Fibroblast of skin of abdomen (primary cell): Measurements from ENCODE around the gene ARHGAP15. TPM values are rescaled to one million over a fixed set of nuclear protein-coding genes. Genes with fewer than 3 reads are reported as not detected.
"Not testable (repeated sequence)": the region's sequence is repeated elsewhere in the genome, so short reads cannot be mapped to it uniquely, and the experiment has no call there.

Source experiments
- DNase-seq: peaks from one replicate; pipeline ENCODE4 v3.0.0-alpha.2; 2013
- polyA plus RNA-seq, 2 experiments: library from polyadenylated mRNA; unstranded; fragments of 120-200 nt; gene quantifications; one replicate each; pipeline ENCODE4 v1.2.1, GENCODE V29; 2013; ENCODE audit not compliant: insufficient read length in 2 of 2

The ARHGAP15 gene
- not detected for polyA plus RNA-seq (2013, experiment 1 of 2; ENCODE audit: insufficient read length)
- 0.22 TPM for polyA plus RNA-seq (2013, experiment 2 of 2; ENCODE audit: insufficient read length)

GRCh38 chr2:143128681-143129580, at the start of gene ARHGAP15:
ARHGAP15 (plus strand) TSS chr2:143129419.
- no peak for DNase-seq

GRCh38 chr2:143081616-143082015, 47.6 kb upstream of the ARHGAP15 start:
- DNase-seq: no peak

DNA sequence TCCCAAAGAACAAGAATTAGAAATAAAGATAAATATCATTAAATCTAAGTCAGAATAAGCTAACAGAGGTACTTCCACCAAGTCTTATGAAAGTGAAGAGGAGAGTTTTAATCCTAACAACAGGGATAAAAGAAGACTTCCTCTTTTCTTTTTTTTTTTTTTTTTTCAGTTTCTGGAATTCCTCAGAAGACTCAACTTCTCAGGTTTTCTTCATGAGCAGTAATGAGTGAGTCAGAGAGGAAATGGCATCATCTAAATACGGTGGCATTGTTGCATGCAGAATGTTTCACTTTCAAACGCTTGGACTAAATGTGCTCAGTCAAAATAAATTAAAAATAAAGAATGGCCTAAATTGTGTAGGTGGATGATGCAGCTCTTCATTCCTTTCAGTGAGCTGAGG, 45.6 kb upstream of the ARHGAP15 start:
- DNase-seq: peak; percentile 73

- DNase-seq: no peak
These were observed 44.8 kb upstream of the ARHGAP15 start for GRCh38 chr2:143084462-143084861.

DNA sequence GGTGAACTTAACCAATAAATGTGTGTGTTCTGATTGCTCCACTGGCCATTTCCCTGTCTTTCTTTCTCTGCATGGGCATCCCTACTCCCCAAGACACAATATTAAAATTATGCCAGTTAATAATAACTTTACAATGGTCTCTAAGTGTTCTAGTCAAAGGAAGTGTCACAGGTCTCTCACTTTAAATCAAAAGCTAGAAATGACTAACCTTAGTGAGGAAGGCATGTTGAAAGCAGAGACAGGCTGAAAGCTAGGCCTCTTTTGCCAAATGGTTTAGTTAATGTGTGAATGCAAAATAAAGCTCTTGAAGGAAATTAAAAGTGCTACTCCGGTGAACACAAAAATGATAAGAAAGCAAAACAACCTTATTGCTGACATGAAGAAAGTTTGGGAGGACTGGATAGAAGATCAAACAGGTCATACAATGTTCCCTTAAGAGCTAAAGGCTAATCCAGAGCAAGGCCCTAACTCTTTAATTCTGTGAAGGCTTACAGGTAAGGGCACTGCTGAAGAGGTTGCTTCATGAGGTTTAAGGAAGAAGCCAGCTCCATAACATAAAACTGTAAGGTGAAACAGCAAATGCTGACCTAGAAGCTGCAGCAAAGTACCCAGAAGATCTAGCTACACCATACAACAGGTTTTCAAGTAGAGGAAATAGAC, 44.0 kb upstream of the ARHGAP15 start:
- DNase-seq: no peak

DNA sequence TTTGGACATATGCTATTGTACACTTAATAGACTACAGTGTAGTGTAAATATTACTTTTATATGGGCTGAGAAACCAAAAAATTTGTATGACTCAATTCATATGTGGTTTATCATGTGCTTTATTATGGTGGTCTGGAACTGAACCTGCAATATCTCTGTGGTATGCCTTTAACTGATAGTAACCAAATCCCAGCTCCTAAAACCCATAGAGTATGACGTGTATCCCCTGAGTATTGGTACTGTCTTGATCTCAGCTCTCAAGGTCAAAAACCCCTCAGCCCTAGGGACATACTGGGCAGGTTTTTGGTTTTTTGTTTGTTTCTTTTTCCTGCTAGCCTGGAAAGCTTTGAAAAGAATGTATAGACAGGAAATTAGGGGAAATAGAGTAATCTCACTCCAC, 42.2 kb upstream of the ARHGAP15 start:
- no peak for DNase-seq

- DNase-seq: no peak
These were observed 40.8 kb upstream of the ARHGAP15 start for GRCh38 chr2:143088388-143088787.

GRCh38 chr2:143089520-143089919, 39.7 kb upstream of the ARHGAP15 start:
- DNase-seq: not testable (repeated sequence)

DNA sequence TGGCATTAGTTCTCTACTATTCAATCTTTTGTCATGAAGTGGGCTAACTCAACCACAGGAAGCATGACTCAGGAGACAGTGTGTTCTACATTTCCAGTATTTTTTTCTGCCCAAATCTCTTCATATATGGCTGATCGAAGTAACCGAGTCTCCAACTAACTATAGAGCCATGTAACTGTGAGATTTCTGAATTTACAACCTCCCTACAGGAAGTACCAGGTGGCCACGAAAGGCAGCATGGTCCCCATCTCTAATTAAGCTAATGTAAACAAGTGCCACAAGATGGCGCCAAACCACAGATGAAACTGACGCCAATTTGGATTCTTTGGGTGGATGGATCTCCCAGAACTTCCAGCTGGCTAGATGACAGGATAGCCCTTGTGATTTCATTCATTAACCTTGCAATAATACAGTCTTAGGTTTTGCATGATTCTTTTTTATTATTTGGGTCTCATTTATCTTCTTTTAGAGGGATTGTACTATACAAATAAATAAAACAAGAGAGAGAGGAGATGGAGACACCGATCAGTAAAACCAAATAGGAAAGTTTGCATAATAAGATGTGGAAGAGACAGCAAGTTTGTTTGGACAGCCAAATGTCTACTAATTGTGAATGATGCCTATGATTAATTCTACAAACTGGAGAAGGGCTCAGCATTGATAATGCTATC, 18.3 kb upstream of the ARHGAP15 start:
- peak; percentile 61 for DNase-seq

- no peak for DNase-seq
These were observed 12.0 kb upstream of the ARHGAP15 start for GRCh38 chr2:143117225-143117624.

- DNase-seq: no peak
These were observed 8.1 kb upstream of the ARHGAP15 start for GRCh38 chr2:143121079-143121478.

DNA sequence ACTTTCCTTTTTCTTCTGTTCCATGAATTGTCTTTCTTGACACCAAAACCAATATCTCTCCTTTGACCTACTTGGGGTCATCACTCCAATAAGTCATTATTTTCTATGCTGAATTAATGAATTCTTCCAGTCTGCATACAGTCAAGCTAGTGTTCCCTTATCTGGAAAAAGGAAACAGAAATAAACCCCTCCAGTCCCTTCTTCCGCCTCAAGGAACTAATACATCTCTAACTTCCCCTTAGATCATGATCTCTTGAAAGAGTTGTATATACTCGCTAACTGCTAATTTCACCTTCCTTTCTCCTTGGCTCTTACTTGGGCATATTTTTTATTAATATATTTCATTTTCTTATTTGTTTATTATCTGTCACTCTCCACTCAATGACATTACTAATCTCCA, 7.3 kb upstream of the ARHGAP15 start:
- DNase-seq: no peak

DNA sequence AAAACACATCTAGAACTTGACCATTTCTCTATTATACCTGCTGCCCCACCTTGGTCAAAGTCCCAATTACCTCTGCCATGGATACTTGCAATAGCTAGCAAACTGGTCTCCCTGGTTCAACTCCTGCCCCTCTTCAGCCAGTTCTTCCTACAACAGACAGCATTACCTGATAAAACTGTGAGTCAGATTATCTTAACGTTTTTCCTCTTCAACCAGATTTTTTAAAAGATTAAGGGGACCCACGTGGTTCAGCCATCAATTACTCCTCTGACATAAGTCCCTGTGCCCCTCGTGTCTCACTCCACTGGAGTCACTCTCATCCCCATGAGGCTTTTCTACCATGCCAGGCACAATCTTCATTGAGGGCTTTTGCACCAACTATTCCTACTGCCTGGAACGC, 5.3 kb upstream of the ARHGAP15 start:
- no peak for DNase-seq

- DNase-seq: no peak
These were observed 4.8 kb upstream of the ARHGAP15 start for GRCh38 chr2:143124445-143124844.

DNA sequence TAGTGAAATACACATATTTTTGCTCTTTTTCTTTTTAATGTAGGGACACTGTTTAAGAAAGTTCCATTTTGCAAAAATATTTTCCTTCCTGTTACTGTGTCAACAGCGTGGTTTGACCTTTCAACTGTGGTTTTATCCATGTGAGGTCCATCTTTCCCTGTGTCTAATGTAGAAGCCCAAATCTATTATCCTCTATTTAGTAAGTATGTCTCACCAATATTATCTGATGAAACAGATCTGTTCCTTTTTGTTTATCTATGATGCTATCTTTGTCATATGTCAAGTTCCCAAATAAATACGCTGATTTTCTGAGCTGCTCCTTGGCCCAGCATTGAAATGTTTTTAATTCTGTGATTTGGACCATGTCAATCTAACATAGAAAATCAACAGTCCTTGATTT, 3.5 kb upstream of the ARHGAP15 start:
- no peak for DNase-seq

- DNase-seq: no peak
These were observed 3.1 kb downstream of the ARHGAP15 start for GRCh38 chr2:143132355-143132754.

GRCh38 chr2:143133783-143134182, 4.6 kb downstream of the ARHGAP15 start:
- no peak for DNase-seq

DNA sequence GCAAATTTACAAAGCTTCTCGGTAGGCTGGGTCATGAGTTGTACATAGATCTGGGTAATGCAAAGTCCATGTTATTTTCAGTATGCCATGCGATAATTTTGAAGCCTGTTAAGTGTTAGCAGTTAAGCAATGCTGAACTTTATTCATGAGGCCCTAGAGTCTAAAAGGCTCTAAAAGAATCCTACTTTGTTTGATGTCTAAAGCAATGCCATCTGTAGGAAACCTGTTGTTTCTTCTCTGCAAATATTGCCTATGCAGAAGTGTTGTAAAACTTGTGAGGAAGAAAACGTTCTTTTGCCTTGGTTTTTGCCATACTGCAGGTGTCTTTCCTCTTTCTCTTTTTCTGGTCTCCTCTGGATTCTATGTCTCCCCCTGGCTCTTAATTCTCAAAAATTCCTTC, 9.1 kb downstream of the ARHGAP15 start:
- DNase-seq: no peak

DNA sequence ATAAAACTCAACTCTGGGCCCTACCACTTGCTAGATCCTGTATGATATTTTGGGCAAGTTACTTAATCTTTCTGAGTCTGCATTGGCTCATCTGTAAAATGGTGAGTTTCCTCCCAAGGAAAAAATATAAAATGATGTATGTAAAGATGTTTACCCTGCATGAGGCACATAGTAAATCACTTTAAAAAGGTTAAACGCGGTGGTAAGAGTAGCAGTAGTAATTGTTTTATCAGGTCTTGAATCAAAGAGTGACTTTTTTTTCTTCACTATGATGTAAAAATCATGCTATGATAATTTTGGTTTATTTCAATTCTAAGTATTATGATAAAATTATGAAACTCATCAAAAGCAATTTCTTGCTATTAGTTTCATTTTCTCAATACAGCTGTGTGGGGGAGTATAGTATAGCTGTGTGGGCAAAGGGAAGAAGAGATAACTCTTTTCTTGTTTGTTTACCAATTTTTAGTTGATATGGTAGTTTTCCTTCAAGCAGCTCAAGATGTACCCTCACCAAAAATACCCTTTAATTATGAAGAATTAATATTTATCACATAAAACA, 10.7 kb downstream of the ARHGAP15 start:
- no peak for DNase-seq

DNA sequence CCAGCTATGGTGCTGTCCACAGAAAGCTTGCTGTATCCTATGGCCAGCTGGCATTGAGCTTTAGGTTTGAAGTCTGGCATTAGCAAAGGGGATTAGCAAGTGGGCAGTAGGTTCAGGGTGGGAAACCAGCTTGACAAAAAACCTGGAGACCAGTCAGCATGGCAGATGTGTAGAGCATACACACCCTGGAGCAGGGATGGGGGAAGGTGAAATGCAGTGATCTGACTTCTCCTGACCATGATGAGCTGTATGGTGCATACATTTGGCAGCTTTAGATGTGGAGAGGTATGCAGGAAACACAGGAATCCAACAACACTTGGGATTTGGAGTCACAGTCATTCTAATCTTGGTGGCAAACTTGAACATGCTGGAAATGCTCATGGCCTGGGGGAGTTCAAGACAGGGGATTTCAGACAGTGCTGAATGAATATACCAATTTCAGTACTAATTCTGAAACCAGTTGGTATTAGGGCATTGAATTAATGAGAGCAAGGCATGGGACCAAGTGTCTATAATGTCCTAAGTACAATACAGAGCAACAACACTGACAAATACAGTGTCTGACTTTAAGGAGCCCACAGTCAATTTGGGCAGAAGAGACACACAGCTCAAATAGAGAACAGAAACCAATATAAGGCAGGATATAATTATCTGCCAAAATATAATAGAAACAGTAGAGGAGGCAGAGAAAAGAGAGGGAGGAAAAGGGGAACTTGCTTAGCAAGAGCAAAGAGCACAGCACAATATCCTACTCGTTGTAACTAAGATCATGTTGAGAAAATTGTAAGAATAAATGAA, 11.8 kb downstream of the ARHGAP15 start:
- no peak for DNase-seq

DNA sequence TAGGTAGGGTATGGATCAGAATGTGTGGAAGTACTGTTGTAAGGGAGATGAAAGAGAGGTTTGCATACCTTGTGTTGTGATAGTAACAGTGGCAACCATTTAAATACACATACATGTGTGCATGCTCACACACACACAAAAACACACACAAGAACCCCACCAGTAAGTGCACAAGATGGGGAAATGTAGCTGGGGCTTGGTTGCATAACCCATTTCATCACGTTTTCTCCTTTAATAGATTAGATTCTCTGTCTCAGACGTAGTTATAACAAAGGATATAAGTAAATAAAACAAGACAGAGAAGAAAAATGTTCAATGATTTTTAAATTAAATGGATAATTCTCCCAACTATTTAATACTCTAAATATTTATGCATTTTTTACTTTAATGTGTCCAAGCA, 13.4 kb downstream of the ARHGAP15 start:
- DNase-seq: no peak

DNA sequence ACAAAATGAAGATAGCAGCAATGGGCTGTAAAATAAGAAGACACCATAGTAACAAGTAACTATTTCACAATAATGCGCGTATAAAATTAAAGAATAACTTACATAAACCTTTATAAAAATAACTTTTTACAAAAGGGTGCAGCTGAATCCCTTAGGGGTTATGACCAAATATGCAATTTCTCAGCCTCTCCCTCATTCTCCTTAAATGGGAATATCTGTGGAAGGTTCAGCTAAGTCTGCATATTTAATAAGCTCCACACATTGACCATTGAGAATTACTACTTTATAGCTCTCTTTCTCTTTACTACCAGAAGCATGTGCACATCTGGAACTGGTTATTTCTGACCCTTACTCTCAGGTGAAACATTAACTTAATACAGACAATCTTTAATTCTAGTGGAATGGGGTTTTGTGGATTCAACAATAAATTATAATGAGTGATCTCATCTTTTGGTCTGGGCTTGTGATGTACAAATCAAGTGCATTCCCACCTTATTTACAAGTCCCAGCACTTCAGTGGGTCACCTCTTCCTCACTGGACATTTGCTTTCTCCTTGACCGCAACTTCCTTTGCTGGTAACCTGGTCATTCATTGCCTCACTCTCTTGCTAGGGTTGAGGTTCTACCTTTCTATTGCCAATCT, 15.7 kb downstream of the ARHGAP15 start:
- DNase-seq: peak; percentile 1
